HG03097 (cell line): ENCODE results near the gene RWDD3.

Experiments
- ATAC-seq: cut with Tn5 transposase; IDR thresholded peaks from one replicate; pipeline ENCODE4 v1.9.1; 2021; ENCODE audit not compliant: unreplicated experiment, low FRiP score

The RWDD3 gene

DNA sequence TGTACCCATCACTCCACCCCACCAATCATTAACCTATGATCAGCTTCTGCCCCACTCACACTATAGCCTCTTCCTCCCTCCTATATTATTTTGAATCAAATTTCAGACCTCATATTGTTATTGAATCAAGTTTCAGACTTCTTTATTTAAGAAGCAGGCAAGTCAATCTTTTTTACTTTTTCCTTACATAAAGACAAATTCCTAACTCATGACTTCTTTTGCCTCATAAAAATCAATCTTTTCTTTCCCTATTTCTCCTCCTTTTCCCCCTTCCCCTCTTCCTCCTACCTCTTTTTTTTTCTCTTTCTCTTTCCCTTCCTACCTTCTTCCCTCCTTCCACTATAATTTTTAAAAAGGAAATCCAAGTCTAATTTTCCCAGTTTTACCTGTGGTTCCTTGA lies 4.3 kb upstream of the RWDD3 start:
- no peak for ATAC-seq

DNA sequence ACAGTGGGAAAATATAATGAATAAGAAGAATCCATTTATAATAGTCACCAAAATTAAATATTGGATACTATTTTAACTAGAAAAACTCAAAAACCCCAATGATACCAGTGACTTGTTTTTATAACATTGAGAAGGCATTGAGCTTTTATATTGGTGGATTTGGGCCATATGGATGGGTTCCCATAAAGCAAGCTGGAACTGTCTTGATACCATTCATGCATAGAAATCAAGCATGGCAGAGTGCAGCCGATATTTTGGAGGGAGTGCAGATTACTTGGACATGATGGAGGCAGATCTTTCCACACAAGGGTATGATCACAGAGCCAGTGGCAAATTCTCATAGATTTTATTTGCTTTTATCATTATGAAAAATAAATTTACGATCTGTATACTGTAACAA lies 3.8 kb upstream of the RWDD3 start:
- no peak for ATAC-seq

DNA sequence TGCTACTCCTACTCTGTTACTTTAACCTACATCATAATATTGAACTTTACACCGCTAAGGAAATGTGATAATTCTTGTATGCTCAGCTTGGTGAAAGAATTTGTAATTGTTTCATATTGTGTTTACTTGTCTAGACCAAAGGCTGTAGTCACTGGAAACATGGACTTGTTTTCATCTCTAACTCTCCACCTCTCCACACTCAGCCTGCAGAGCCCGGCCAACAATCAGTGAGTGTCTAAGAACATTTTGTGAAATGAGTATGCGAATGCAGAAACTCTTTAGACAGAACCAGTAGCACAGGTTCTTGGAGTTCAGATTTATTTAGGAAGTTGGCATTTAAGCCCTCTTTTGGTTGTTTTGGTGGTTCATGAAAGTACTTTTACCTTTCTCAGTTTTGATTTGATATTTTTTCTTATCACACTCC lies 3.2 kb upstream of the RWDD3 start:
- ATAC-seq: no peak

DNA sequence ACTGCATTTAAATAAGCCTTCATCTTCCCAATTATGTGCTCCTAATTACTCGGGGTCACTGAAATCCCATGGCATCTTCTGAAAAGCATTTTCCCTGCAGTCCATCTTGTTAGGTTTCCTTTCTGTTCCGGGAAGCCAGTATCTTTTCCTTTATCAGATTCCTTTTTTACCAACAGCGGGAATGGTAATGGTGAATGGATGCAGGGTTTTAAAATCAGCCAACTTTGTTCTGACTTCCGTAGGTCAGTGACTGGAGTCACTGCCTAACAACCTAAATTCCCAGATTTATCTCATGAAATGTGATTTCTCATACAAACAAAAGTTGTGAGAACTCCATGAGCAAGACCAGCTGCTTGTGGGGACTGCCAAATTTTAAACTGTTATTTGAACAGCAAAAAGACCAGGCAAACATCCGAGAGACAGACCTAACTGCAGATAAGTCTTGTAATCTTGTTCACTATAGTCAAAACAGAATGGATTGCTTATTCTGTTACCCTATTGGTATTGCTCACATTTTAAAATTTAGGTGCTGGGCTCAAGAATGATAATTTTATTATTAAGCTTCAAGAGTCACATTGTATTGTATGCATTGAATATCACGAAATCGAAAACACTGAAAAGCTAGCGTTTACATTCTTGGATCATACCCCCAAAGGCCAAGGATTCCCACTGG lies 1.2 kb upstream of the RWDD3 start:
- no peak for ATAC-seq

DNA sequence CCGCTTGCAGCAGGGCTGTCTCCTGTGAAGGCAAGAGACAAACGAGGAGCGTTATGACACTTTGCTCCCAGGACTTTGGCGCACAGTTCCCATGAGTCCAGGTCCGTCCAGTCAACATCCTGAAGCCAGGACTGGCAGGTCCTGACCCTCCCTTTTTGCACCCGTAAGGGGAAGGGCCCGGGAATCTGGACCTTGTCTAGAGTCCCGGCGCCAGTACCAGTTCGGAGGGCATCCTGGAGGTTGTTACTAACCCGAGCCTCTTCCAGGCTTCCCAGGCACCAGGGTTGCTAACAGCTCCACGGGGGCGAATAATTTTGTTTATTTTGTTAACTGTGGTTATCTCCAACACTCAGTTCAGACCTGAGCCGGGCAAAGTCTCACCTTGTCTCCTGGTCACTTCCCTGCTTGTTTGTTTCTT lies 682 bp upstream of the RWDD3 start:
- ATAC-seq: no peak

DNA sequence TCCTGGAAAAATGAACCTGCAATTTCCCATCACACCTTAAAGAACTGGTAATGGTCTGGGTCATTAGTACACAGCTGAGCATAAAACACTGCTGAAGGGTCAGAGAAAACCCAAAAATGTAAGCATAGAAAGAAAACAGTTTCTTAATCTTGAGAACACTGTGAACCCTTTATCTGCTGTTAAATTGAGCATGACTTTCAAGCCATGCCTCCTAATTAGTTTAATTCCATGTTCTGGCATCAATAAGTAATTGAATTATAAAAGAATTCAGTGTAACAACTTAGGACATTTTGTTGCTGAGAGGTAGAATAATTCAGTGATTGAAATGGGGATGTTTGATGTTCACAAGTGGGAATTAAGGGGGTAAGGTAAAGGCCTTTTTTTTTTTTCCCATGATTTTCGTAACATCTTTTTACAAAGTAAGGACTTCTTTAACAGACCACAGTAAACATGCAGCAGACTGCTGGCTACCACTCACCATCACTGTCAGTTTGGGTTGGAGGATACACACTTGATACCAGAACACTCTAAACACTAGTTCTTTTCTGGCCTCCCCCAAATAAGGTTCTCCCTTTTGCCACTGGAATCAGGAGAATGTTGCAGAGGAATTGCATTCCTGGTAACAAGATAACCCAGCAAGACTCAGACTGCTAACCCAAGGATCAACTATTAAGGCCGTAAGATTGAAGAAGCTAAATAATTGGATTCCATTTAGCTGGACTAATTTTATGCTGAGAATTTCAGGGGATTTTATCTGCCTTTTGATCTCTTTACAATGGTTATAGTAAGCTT lies 3.0 kb downstream of the RWDD3 start:
- ATAC-seq: no peak

DNA sequence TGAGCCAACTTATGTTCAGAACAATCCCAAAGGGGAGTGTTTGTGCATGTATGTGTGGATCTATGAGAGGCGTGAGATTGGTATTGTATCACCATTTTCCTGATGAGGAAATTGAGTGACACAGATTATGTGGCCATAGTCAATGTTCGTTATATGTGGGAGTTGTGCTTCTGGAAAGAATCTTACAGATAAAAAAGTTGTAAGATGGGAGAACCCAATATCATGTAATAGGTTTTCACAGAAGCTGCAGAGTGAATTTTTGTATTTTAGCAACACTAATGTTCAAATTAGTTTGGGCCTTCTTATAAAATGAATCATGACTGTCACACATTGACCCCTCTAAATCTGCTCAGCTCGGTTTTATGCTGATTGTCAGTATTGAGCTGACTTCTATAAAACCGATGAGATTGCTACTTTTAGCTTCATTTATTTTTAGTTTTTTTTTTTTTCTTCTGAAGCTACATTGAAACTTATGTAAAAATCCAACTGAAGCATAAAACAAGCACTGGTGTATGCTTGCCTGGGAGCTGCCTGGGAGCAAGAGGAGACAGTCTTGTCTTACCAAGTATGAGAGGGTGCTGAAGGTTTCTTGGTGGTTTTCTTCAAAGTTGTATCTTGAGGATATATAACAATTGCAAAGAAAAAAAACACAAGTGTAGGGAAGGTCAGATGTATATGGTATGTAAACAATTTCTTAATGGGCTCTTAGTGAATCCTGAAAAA lies 4.1 kb downstream of the RWDD3 start:
- no peak for ATAC-seq

DNA sequence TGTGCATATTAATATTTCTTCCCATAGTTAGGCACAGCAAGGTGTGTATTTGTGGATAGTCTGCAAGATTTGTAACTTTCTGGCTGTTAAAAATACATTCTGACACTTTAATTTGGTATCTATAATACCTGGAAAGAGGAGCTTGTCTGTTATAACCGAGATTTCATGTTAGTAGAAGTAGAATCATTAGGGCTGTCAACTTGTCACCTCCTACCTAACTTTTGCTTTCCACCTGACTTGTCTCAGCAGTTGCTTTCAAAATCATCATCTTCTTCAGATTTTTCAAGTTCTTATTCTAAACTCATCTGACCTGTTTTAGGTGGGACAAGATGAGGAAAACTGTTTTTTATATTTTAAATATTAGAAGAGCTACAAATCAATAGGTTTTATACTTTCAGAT lies 11.0 kb downstream of the RWDD3 start:
- no peak for ATAC-seq

DNA sequence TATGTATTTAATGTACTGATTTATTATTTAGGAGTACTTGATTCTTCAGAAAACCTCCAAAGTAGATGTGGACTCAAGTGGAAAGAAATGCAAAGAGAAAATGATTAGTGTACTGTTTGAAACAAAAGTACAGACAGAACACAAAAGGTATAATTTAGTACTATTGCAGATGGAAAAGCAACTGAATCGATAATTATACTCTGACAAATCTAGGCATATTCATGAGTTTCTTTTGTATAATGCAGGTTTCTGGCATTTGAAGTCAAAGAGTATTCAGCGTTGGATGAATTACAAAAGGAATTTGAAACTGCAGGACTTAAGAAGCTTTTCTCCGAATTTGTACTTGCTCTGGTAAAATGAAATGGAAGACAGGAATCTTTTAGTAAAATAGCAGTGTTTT lies 12.5 kb downstream of the RWDD3 start:
- no peak for ATAC-seq

DNA sequence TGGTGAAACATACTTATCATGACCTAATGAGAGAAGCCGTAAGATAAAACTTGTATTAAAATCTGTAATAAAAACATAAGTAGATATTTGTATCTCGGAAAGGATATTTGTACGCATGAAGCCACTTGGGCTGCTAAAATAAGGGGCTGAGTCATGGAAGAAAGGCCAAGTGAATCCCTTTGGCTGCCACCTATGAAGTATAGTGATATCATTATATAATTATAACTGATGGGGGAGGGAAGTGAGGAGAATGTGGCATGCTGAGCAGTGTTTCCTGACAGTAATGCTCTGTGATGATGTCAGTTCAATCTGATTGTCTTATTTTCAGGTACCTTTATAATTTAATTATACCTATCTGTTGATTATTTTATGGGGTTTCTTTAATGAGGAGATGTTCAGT lies 13.6 kb downstream of the RWDD3 start:
- no peak for ATAC-seq

DNA sequence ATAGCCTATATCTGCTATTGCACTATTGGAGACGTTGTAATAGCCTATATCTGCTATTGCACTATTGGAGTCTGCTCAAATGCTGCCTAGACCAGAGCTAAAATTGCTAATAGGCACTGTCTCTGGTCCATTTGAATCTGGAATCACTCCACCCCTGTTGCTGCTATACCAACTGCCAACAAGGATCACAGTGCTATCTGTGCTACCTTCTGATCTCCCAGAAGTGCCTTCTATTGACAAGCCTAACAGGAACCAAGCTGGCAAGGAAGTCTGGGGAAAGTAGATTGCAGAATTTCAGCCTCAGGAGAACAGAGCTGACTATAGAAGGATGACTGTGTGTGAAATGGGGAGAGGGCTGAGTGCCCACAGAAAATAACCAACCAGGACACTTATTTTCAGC lies 15.9 kb downstream of the RWDD3 start:
- ATAC-seq: no peak

DNA sequence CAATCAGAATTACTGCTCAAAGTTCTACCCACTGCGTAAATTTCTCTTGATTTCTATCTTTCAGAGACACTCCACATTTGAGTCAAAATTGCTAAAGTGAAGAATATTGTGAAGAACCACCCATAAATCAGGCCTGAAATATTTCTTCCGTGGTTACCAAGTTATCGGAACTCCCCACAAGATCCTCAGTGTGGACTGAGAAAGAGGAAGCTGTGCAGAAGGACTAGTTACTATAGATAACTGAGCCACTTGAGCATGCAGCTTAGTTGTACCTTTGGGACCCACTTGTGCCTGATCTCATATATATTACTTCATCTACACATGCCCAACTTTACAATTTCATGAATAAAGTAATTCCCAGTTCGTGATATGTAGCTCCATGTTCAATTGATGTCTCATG lies 18.4 kb downstream of the RWDD3 start:
- no peak for ATAC-seq

DNA sequence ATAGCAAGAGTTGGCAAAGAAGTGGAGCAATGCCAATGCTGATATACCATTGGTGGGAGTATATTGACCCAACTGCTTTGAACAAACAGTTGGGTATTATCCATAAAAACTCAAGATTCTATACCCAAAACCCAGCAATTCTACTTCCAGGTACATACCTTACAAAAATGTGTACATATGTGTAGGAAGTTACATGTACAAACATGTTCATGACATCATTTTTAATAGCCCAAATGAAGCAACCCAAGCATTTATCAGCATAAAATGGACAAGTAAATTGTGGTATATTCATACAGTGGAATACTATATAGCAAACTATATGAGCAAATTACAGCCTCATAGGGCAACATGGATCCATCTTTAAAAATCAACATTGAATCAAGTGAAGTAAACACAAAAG lies 20.9 kb downstream of the RWDD3 start:
- no peak for ATAC-seq

DNA sequence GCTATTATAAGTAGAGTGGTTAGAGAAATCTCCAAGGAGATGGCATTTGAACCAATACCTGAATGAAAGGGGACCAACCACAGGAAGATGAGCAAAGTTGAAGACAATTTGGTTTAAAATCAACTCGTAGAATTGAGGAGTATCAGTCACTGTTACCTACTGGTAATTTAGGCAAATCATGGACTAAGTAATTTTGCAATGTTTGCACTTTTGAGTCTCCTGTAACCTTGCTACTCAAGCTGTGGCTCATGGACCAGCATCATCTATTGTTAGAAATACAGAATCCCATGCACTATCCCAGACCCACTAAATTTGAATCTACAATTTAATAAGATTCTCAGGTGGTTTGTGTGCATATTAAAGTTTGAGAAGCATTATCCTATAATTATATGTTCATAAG lies 21.8 kb downstream of the RWDD3 start:
- ATAC-seq: no peak

DNA sequence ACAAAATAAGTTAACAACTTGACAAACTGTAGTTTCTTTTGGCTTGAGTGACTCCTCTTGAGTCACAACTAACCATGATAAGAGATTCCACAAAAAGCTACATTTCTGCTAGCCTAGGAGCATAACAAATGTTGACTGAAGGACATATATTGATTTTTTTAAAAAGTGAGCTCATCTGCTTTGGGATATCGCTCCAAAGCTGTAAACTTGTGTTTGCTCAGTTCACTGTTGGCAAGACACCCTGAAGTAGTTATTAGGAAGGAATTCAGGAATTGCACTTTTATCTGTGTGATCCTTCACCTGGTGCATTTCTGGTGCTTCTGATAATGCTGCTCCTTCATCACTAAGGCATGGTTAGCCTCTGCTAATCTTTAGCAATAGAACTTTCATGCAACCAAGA lies 23.7 kb downstream of the RWDD3 start:
- no peak for ATAC-seq

DNA sequence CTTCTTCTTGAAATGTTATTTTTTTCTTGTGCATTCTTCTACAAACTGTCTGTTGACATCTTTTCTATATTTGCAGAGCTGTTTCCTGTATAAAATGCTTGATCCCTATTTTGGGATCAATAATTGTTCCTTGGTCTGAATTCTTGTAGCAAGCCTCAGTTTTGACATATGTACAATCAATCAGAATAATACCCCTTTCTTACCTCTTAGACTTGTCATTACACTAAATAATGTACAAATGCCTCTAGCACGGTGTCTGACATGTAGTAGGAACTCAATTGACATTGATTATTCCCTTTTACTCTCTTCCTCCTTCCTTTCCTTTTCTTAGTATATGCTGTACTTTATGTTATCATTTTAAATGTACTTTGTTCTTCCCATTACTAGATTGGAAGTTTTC lies 25.2 kb downstream of the RWDD3 start:
- no peak for ATAC-seq

DNA sequence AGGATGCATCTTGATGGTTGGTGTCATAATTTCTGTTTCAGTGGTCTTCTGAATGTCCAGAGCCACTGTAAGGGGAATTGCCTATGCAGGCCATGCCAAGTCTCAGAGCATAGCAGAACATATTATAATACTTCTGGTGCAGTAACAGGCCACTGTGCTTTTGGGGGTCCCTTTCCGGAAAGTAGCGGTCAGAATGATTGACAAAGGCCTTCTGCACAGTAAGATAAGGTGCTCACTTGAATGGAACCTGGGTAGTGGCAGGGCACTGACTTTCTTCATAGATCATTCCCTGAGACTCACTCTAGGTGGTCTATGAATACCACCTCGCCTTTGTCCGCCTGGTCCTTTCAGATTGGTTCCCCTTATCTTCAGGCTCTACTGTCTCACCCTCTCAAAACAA lies 28.9 kb downstream of the RWDD3 start:
- no peak for ATAC-seq

DNA sequence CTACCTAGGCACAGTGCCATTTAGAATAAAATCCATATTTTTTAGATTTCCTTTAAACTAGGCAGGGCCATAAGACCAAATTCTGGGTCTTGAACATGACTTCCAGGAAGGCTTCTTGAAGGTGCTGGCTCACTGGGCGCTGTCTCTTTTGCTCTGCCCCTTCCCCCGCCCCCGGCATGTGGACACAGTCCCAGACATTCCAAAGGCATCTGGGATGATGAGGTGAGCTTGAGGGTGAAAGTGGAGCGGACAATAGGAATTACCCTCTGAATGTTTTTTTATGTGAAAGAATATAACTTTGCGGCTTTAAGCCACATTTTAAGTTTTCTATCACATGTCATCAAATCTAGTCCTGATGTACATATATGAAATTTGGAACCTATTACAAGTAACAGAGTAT lies 29.4 kb downstream of the RWDD3 start:
- no peak for ATAC-seq

DNA sequence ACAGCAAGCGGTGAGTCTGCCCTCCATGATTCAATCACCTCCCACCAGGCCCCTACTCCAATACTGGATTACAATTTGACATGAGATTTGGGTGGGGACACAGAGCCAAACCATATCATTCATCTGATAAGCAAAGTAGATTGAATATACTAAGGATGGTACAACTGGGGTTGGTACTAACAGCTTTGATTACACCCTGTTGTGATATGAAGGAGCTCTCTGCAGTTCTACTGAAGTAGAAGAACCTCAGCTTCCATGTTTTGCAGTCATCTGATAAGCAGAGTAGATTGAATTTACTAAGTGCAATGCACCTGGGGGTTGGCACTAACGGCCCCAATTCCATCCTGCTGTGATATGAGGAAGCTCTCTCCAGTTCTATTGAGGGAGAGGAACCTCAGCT lies 31.1 kb downstream of the RWDD3 start:
- no peak for ATAC-seq

DNA sequence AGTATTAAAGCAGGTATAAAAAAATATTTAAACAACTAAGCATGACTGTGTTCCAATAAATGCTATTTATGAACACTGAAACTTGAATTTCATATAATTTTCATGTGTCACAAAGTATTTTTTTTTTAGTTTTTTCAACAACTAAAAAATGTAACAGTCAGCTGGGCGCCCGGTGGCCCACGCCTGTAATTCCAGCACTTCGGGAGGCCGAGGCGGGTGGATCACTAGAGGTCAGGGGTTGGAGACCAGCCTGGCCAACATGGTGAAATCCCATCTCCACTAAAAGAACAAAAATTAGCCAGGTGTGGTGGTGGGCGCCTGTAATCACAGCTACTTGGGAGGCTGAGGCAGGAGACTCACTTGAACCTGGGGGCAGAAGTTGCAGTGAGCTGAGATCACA lies 42.4 kb downstream of the RWDD3 start:
- ATAC-seq: no peak

DNA sequence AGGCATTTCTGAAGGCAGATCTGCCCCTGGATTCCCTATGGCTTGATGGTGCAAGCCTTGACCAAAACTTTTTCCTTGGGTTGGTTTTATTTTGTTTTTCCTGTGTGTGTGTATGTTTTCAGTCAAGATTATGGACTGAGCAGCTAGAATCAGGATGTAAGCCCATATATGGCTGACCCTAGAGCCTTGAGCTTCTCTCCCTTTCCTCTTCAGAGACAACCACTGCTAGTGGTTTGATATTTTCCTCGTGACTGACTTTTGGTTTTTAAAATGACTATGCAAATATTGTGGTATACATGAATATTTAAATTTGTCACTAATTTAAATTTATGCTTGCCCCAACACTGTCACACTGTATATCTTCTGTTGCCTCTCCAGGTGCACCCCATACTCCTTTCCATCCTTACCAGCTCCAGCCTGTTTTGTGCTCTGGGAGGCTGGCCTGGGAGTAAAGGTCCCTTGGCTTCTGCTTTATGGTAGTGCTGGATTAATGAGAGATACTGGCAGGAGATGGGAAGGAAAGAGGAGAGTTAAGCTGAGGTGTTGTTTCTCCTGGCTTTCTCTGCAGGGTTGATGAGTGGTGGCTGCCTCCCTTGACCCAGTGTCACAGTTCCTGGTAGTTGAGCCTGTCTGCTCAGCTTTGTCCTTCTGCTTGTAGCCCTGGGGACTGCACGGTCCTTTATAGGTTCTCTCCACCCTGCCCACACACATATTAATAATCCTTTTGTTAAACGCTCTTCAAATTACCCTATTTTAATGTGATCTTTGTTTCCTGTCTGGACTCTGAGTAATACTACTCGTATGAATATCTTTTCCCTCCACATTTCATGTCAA lies 44.4 kb downstream of the RWDD3 start:
- peak; percentile 57 for ATAC-seq
